Measurements from ENCODE around the gene TCF4.

- TF ChIP-seq CTCF (tag by site-specific recombination; IDR thresholded peaks at IDR 0.05) (no peak), ZNF148 (tag by site-specific recombination; IDR thresholded peaks at IDR 0.05; ENCODE audit: borderline replicate concordance) (no peak), ZNF121 (tag by site-specific recombination; IDR thresholded peaks at IDR 0.05) (no peak), ZFP3 (tag by site-specific recombination; IDR thresholded peaks at IDR 0.05; ENCODE audit: low read depth) (no peak), ZNF792 (tag by site-specific recombination; IDR thresholded peaks at IDR 0.05) (no peak), ZNF274 (IDR thresholded peaks at IDR 0.05; ENCODE audit: low read length) (no peak), ZNF274 (tag by site-specific recombination; IDR thresholded peaks at IDR 0.05; ENCODE audit: borderline replicate concordance) (no peak), ZNF302 (tag by site-specific recombination; IDR thresholded peaks at IDR 0.05; ENCODE audit: low read depth) (no peak), PATZ1 (tag by site-specific recombination; IDR thresholded peaks at IDR 0.05) (no peak), ZNF146 (tag by site-specific recombination; IDR thresholded peaks at IDR 0.05) (no peak), REST (tag by site-specific recombination; IDR thresholded peaks at IDR 0.05) (no peak), KLF7 (tag by site-specific recombination; IDR thresholded peaks at IDR 0.05; ENCODE audit: borderline replicate concordance) (no peak), ZNF16 (tag by site-specific recombination; IDR thresholded peaks at IDR 0.05; ENCODE audit: low read depth) (no peak), MYNN (tag by site-specific recombination; IDR thresholded peaks at IDR 0.05; ENCODE audit: borderline replicate concordance) (no peak)
Observed at GRCh38 chr18:55319459-55320193, 268.4 kb downstream of the TCF4 start.
